Measurements from ENCODE around the gene TMOD1.
A peak's percentile ranks its signal among the peaks of the same experiment; 100 is the strongest.

The TMOD1 gene

DNA sequence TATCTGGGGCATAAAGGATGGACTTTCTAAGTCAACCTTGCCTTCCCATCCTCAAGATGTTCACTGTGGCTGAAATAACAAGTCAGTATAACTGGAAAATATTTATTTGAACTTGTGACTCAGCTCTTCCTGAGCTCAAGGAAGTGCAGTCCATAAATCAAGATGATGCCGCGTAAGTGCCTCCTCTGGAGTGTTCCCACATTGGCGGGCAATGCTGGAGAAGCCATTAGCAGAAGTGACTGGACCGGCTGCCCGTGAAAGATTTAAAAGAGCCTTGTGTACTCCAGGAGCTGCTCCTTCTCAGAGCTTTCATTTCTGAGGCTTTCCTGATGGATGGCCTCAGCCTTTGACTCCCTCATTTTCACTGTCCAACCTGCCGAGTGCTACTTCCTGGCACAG, 17.4 kb downstream of the TMOD1 start:
- DNase-seq, result no peak

DNA sequence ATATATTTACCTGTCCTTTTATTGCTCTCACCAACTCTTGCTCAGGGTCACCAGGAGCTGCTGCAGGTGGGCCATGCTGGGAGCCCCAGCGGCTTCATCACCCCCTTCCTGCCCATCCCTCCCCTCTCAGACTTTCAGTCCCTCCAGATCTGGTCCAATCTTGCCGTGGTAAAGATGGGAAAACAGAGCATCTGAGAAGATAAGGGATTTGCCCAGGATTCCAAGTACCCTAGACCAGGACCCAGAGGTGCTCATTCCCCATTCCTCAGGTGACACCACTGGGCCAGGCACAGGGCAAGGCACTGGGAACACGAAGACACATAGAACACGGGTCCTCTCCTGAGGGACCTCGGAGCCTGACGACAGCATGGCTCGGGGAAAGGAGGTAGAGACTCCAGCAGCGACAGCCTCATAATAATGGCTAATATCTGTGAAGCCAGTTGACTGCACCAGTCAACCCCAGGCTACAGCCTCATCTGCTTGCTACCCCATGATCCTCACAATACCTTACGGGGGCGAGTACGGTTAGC, 18.0 kb downstream of the TMOD1 start:
- no peak for DNase-seq

DNA sequence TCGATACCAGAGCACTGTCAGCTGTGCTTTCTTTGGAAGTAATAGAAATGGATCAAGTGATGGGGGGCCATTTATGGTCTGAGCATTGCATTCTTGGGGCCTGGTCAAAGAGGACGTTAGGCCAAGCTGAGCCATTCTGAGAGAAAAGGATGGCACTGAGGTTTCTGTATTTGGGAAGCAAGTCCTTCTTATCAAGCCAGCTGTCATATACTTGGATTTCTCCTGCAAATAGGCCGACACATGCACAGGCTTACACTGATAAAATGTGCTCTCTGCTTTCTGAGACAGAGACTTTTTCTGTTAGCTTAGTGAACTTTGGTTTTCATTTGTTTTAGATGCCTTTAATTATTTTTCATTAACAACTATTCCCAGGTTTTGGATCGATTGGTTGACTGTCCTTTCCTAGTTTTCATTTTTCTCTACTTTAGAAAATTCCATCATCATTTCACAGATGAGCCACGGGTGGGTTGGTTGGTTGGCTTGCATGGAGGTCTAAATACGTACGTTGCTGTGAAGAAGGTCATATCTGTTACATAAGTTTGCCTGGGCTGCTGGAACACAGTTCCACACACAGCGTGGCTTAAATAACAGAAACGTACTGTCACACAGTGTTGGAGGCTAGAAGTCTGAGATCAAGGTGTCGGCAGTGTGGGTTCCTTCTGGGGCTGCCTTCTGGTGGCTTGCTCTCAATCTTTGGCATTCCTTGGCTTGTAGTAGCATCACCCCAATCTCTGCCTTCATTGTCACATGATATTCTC, 20.3 kb downstream of the TMOD1 start:
- DNase-seq, result no peak

DNA sequence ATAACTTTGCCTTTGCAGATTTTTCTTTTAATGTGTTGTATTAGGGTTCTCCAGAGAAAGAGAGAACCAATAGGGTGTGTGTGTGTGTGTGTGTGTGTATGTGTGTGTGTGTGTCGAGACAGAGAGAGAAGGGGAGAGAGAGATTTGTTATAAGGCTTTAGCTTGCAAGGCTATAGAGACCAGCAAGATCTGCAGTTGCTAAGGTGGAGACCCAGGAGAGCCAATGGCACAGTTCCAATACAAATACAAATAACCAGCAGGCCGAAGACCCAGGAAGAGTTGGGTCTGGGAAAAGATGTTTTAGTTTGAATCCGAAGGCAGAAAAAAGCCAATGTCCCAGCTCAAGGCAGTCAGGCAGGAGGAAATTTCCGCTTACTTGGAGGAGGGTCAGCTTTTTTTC, 23.0 kb downstream of the TMOD1 start:
- DNase-seq, result no peak

DNA sequence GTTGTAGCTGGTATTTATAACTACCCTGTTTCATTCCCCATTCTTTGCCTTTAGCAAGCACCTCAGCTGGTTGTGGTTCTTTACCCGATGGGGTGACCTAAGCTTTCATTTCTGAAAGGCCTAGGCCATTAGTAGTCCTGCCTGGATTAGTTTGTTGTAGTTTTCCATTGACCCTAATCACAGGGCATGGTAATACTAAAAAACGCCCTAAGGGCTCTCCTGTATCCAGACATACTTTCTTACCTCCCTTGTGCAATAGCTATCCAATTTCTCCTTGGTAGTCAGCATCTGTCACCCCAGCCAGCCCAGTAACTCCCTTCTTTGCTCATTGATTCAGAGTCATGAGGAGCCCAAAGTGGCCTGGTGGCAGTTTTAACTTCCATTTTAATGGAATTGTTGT, 24.0 kb downstream of the TMOD1 start:
- DNase-seq, result no peak

DNA sequence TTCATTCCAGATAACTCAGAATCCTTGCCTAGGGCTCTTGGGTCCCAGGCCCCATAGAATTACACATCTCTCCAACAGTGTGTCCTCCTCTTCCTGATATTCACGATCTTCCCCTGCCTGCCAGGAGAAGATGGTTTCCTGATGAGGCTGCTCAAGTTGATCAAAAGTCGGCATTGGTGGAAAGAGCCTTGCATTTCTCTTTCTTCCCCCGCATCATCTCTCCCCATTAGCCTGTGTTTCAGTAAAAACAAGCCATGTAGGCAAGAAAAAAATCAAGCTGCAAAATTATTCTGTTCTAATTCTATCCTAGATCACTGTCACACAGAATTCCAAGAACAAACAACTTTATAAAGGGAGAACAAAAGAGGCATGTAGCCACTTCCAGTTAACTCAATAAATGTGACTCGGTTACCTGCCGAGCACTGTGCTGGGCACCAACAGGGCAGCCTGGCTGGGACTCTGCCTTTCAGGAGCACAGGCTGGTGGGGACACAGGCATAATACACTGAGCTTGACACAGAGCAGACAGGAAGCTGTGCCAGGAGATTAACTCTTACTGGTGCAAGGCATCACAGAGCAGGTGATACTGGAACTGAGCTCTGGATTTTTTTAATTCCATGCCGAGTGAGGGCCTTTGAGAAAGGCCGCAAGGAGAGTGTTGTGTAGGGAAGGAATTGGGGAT, 25.6 kb downstream of the TMOD1 start:
- DNase-seq, result no peak

DNA sequence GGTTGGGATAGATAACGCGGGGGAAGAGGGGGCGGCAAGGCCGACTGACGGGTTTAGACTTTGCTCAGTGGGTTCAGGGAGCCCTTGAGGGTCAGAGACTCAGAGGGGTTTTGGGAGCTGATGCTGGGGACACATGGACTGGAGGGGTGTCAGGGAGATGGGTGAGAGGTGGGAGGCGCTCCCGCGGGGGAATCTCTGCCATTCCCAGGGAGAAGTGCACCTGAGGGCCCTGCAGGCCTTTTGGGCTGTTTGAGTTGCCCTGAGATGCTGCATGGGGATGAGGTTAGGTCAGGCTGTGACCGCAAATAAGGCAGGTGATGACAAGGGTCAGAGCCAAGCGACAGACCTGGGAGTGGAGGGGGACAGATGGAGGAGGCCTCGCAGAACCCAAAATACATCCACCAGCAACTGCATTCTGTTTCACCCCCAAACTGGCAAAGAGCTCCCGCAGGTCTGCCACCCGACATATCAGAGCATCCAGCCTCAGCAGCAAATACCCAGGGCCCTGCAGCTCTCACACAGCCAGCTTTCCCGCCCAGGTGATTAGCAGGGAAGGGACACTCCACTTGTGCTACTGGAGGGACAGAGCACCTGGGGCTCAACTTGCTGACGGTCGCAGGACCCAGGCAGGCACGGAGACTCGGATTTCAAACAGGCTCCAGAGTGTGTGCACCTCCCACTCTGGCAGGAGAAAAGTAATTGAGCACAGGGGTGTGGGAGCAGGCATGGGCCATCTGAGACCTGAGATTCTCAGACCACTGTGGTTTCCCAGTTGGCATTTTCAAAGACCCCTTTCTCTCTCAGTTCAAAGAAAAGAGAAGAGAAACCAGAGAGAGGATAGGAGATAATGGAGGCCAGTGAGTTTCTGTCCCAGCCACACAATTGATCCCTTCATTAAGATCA, 26.4 kb downstream of the TMOD1 start:
- DNase-seq, result no peak

DNA sequence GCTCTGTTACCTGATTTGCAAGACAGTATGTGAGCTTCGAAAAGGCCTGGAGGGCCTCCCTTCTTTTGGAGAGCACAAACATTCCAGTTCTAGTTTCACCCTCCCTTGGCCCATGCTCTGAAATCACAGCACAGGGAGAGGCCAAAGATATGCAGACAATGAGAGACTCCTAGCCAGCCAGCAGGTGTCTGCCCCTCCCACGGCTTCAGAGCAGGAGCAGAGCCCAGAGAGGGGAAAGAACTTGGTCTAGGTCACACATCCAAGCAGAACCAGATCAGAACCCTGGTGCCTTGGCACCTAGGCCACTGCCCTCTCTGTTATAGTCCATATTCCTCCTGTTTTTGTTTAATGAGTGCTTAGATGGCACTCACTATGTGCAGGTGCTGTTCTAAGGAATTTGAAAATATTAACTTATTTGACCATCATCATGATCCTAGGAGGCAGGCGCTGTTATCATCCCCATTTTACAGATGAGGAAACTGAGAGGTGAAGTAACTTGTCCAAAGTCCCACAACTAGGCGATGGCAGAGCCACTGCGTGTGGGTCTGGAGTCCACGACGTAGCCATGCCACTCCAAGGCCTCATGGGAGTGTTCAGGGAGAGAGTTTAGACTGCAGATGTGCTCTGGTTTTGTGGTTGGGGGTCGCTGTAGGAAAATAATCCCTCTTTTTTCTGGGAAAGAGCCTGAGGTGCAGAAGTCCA, 27.2 kb downstream of the TMOD1 start:
- DNase-seq, result no peak

DNA sequence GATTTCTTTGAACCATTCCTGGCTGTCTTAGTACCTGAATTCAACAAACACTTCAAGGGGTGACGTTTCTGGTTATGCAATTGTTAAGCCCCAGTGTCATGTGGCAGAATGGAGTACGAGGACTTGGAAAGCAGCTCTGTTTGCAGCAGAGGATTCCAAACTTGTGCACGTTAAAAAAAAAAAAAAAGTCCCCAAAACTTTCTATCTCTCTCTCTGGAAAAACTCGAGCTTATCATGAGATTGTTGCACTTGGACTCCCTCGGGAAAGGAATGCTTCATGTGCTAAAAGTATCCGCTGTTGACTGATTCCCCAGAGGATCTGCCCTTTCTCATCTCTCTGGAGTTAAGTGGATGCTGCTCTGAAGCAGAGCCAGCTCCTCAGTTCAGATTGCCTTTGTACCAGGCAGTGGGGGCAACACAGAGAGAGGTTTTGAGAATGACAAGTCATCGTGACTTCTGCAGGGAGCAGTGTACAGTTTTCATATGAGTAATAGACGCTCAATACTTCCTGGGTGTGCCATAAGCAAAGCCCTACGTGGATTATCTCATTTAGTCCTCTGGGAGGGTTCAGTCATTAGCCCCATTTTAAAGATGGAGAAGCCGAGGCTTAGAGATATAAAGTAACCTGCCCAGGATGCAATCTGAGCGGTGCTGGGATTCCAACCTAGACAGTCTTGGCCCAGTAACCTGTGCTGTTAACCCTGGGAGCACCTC, 28.1 kb downstream of the TMOD1 start:
- DNase-seq, result no peak

DNA sequence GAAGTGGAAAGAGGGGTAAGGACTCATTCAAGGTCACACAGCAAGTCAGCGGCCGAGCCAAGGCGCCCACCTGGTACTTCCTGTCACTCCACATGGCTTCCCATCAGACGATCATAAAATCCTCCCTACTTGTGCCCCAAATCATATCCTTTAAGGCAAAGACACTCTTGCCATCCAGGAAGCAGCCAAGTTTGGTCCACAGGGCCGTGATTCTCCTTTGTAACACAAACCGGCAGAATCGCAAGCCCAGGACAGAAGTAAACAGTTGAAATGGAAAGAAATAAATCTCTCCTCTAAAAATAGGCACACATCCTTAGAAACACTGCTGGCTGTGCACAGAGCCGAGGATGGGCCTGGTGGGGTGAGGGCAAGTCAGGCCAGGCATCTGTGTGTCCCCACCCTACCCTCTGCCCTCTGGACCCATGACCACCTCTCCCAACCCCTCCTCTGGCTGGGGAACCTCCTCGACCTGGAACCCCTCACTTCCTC, 30.5 kb downstream of the TMOD1 start:
- no peak for DNase-seq

DNA sequence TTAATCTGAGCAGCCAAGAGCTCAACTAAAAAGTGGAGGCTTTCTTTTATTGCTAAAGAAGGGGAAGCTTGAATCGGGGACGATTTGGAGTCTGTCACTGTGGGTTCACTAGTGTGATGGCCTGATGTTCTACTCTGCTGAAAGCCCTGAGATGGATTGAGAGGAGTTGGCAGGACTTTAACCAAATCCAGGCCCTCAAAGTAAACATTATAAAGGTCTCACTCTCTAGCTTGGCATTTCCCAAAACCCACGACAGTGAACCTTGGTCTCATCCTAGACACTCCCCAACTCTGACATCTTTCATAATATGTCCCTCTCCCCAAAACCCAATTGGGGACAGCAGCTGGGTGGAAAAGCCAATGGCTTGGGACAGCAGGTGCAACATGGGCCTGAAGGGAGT, 32.7 kb downstream of the TMOD1 start:
- DNase-seq, result no peak

DNA sequence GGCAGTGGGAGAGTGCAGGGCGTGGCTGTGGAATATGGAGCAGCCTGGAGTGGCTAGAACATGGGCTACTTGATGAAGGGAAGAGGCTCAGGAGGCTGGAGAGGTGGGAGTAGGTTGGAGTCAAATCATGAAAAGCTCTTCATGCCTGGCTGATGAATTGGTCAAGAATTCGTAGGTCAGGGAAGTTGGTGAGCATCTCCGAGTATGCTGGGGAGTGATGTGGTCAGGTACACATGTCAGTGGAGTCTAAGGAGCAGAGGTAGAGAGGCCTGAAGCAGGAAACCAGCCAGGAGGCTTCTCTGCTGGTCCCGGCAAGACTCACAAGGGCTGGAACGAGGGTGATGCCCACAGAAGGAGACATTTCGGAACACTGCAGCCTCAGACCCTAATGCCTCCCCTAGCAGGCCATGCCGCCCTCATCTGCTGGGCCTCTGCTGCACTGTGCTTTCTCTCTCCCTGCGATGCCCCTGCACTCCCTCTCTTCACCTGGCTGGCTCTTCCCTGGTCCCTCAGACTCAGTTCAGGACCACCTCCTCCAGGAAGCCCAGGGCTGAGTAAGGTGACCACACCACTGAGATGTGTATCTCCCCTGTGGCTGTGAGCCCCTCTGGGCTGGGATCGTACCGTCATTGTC, 33.6 kb downstream of the TMOD1 start:
- no peak for DNase-seq

DNA sequence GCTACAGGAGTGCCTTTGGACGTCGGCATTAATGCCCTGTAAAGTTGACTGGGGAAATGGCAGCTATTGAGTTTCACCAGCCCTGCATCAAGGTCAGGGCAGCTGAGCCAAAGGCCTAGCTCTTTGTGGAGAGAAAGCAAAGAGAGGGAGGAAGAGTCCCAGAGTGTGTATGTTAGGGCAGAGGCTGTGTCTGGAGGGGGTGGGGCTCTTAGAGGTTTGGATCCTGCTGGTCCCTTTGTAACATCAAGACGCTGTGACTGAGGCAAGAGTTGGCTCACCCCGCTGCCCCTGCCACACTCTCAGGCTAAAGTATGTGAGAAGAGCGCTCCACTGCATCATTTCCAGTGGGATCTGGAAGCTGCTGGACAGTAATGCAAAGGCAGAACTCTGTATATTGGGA, 34.3 kb downstream of the TMOD1 start:
- no peak for DNase-seq

DNA sequence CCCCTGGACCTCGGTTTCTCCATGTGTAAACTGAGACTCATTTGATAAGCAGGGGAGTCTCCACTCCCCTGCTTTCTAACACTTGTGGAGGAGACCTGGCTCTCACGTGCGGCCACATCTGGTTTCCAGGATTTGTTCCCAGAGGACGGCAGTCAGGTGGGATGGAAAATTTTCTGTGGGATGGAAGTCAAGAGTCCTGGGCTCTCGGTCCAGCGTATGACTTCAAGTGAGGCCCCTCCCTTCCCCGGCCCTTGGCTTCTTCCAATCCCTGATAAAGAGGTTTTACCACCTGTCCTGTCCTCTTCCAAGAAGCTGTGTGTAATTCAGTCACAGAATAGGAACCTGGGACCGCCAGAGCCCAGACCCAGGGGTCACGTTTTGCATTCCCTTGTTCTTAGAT, 35.0 kb downstream of the TMOD1 start:
- no peak for DNase-seq

DNA sequence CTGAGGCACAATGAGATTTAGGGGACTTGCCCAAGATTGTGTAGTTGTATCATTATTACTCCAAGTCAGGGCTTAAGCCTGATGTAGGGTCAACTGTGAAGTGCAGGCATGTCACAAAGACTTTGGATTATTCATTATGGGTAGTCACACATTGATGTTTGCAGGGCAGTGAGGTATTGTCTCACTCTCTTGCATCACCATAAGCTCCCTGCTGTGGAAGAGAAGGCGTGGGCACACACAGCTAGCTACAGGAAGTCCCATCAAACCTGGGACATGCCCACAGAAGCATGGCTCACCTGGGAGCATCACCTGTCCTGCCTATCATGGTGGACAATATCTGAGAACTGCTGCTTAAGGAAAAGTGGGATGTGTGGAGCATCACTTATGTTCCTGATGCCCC, 42.1 kb downstream of the TMOD1 start:
- peak; percentile 51 for DNase-seq

DNA sequence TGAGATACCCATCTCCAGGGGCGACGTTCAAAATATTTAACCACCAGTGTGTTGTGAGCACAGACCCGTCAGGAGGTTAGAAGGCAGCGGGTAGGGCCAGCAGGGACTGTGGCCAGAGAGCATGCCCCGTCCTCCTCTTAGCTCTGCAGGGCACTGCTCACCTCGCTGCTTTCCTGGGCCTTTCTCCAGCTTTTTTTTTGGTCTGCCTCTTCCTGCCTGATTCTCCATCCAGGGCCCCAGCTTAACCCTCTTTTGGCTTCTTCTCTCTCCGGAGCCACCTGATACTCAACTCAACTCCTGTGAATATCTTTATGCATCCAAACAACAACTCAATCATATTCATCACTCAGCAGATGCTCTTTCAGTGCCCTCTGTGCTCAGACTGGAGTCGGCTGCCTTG, 44.0 kb downstream of the TMOD1 start:
- no peak for DNase-seq

DNA sequence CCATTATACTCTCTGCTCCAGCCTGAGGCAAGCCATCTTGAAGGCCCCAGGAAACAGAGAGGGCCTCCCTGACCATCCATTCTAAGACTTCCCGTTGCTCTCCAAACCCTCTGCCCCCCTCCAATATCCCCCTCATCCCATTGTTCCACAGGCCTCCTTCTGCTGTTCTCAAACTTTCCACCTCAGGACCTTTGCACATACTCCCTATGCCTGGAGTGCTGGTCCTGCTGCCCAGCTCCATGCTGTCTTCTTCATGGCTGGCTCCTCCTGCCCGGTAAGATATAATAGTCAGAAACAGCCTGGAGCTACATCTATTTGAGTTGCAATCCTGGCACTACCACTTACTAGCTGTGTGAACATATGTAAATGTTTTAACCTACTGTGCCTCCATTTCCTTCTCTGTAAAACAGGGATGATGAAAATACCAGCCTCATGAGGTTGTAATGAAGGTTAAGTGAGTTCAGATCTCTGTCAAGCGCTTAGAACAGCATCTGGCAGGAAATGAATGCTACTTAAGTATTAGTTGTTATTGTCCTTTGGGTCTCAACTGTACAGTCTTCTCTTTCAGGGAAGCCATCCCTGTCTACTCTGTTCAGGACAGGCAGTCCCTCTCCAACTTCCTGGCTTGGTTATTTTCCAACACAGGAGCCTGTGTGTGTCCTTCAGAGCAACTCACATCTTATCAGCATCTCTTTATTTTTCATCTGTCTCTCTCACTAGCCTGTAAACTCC, 45.8 kb downstream of the TMOD1 start:
- no peak for DNase-seq

DNA sequence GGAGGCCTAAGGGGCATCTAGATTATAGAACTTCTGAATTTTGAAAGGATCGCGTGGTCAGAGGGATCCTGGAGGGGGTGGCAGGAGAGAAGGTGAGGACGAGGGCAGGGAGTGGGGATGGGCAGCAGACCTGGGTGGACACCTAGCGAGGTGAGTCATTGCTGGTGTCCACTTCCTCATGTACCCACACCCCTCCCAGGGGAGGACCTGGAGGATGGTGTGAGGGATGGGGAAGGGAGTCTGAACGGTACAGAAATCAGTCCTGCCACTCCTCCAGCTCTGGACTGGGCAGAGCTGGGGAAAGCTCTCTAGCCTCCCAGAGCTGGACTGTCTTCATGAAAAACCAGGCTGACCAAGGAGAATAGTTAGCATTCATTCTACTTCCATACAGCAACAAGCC, 46.9 kb downstream of the TMOD1 start:
- no peak for DNase-seq

DNA sequence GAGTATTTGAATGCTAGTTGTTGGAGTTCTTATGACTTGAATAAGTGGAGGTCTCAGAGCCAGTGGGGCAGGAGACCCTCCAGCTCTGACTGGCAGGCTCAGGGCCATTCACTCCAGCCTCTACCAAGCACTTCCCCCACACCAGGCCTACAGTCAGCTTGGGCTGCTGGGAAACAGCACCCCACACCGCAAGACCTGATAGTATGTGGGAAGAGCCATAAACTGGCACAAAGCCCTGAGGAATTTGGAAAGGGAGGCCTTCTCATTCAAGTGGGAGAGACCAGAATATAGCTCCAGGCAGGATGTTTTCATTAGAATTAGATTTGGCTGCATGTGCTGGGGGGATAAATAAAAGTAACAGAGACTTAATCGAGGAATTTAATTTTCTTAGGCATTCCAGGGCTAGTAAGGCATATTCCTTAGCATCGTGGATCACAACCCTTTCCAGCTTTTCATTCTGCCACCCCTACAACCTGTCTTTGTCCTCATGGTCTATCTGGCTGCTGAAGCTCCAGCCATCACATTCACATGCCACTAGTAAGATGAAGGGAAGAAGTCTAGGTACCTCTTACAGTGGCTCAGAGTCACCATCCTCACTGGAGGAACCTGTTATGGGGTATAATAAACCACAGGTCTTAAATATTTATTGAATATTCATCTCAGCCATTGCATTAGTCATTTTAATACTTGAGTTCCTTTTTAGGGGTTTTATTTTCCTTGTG, 47.5 kb downstream of the TMOD1 start:
- no peak for DNase-seq

DNA sequence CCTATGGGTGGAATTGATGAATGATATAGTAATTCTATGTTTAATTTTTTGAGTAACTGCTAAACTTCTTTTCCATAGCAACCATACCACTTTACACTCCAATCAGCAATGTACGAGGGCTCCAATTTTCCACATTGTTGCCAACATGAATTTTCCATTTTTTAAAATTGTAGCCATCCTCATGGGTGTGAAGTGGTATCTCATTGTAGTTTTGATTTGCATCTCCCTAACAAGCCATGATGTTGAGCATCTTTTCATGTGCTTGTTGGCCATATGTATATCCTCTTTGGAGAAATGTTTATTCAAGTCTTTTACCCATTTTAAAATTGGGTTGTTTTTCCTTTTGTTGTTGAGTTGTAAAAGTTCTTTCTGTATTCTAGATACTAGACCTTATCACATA, 48.9 kb downstream of the TMOD1 start:
- no peak for DNase-seq
